ENCODE measurements around the gene ATG9B. TPM values are rescaled to one million over a fixed set of nuclear protein-coding genes. Genes with fewer than 3 reads are reported as not detected.
"Not testable (repeated sequence)": the region's sequence is repeated elsewhere in the genome, so short reads cannot be mapped to it uniquely, and the experiment has no call there.

The ATG9B gene
- total RNA-seq, 1 donor from 2014 or later = not detected

- DNase-seq (ENCODE audit: low spot score) (peak; percentile 84), ATAC-seq (peak; percentile 55)
These were observed 35.2 kb upstream of the ATG9B start, which contains the start of gene SLC4A2 for GRCh38 chr7:151059367-151060112. SLC4A2 (plus strand) TSS chr7:151059589; CDS start chr7:151061988, 2,399 bp downstream.

DNA sequence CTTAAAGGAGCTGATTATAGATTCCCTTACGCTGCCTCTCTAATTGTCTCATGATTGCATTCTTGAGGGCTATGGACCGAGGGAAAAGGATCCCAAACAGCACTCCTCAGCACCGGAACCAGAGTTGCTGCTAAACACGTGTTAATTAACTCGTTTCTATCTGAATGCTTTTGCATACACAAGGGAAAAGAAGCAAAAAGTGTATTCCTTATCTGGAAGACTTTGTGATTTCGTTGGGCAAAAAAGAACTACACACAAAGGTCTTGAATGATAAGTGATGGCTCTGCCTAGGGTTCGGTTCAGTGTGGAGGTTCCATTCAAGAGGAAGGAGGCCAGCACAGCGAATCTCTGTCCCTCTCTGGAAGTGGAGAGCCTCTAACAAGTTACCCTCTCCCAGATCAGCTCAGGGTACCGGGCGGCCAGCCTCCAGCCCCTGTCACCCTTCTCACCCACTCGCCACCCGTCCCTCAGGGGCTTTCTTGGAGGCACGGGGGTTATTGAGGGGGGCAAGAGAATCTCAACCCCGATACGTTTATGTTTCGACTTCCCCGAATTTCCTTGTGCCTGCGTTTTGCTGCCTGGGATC lies 34.6 kb upstream of the ATG9B start:
- DNase-seq (ENCODE audit: low spot score) (no peak), ATAC-seq (no peak)

GRCh38 chr7:151057989-151058780 lies 33.9 kb upstream of the ATG9B start:
- DNase-seq (ENCODE audit: low spot score) (peak; percentile 99), ATAC-seq (peak; percentile 78)

- no peak for DNase-seq (ENCODE audit: low spot score)
- no peak for ATAC-seq
These were observed 33.3 kb upstream of the ATG9B start, which contains the start of gene CDK5 for GRCh38 chr7:151057506-151057988. CDK5 (minus strand) TSS chr7:151057897; CDS start chr7:151057848, 49 bp downstream.

GRCh38 chr7:151056666-151057505 lies 32.6 kb upstream of the ATG9B start:
- no peak for DNase-seq (ENCODE audit: low spot score)
- no peak for ATAC-seq

DNA sequence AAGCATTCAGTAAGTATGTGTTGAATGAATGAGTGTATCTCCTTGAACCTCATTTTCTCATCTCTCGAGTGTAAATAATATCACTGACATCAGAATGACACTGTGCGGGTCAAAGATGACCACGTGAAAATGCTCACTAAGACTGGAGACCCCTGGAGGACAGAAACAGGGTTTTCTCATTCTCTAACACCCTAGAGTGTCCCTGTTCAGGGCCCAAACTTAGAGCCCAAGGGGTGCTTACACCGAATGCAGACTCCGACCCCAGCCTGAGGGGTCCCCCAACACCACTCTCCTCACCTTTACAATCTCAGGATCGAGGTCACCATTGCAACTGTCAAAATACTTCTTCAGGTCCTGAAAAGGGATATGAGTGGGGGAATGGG lies 32.0 kb upstream of the ATG9B start:
- ATAC-seq (no peak), DNase-seq (ENCODE audit: low spot score) (no peak)

- ATAC-seq = no peak
- no peak for DNase-seq (ENCODE audit: low spot score)
These were observed 29.5 kb upstream of the ATG9B start for GRCh38 chr7:151053751-151054150.

DNA sequence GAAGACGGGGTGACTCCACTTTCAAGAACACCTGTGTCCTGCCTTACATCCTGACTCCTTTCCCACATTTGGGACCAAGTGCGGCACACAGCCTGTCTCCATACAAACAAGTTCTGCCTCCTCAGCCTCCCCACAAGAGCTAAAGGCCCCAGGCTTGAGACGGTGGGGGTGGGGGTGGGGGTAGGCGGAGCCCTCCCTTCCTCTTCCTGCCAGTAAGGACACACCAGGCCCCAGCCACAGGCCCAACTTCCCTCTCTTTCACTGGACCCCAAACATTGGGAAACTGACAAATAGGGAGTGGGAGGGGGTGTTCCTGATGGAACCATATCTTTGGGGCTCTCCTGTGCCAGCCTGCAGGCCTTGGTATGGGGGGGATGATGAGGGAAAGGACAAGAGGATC lies 28.8 kb upstream of the ATG9B start:
- DNase-seq (ENCODE audit: low spot score) (no peak), ATAC-seq (no peak)

GRCh38 chr7:151051108-151051507 lies 26.8 kb upstream of the ATG9B start:
- peak; percentile 72 for ATAC-seq
- DNase-seq (ENCODE audit: low spot score) = no peak

DNA sequence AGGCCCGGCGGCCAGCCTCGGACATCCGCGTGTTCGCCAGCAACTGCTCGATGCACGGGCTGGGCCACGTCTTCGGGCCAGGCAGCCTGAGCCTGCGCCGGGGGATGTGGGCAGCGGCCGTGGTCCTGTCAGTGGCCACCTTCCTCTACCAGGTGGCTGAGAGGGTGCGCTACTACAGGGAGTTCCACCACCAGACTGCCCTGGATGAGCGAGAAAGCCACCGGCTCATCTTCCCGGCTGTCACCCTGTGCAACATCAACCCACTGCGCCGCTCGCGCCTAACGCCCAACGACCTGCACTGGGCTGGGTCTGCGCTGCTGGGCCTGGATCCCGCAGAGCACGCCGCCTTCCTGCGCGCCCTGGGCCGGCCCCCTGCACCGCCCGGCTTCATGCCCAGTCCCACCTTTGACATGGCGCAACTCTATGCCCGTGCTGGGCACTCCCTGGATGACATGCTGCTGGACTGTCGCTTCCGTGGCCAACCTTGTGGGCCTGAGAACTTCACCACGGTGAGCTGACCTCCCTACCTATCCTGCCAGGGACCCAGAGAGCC lies 24.7 kb upstream of the ATG9B start:
- ATAC-seq = no peak
- DNase-seq (ENCODE audit: low spot score) = no peak

DNA sequence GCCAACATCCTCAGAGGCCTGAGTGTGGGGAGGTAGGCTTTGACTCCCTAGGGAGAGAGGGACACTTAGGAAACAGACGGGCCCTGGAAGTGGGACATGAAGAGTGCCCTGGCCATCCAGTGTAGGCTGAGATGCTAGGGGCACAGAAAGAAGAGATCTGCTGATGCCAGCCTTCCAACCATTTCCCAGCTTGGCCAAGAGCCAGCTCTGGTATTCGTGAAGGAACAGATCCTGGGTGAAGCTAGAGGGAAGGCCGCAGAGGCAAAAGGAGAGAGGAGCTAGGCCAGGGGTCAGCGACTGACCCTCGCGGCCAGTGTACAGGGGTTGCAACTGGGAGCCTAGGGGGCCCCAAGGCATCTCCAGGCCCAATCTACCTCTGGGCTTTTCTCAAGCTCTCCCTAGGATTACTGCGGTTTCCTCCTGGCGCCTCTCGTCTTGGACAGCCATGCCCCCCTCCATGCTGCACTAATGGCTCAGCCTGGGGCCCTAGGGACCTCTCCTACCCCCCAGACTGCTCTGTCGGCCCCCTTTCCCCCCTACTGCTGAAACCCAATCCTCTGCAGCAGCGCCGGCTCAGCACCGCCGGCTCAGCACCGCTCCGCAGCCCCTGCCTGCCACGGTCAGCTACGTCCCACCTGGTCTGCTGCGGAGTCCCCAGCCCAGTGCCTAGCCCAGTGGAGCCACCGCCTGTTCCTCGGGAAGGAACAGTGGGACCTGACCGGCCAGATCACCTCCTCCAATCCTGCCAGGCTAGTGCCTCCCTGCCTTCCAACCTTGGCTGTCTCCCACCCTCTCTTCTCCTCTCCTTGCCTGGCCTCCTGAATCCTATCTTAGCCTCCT lies 23.9 kb upstream of the ATG9B start, which contains the start of gene ASIC3:
Gene ASIC3 (plus strand): TSS at position 556 of the 840 bp plus-strand sequence. CDS start 355 bp downstream, outside the sequence.
- DNase-seq (ENCODE audit: low spot score) (no peak), ATAC-seq (no peak)

GRCh38 chr7:151046603-151047573 lies 22.6 kb upstream of the ATG9B start:
- DNase-seq (ENCODE audit: low spot score) = no peak
- ATAC-seq = no peak

GRCh38 chr7:151045967-151046366 lies 21.7 kb upstream of the ATG9B start:
- DNase-seq (ENCODE audit: low spot score) (no peak), ATAC-seq (no peak)

DNA sequence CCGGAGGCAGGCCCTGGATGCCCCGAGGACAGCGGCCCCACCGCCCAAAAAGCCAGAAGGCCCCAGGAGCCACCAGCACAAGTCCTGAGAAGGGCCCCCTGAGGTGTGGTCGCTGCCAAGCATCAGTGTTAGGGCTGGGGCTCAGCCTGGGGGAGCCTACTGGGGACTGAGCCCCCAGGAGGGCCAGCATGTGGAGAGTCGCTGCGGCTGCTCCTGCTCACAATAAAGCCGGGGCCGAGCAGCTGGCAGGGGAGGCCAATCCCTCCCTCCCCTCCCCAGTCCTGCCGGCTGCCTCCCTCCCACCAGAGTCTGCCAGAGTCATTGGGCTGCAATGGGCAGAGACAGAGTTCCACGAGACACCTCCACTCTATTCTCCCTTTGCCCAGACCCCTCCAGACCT lies 21.0 kb upstream of the ATG9B start:
- DNase-seq (ENCODE audit: low spot score) (no peak), ATAC-seq (no peak)

GRCh38 chr7:151043959-151044358 lies 19.7 kb upstream of the ATG9B start:
- DNase-seq (ENCODE audit: low spot score) = no peak
- ATAC-seq = no peak

DNA sequence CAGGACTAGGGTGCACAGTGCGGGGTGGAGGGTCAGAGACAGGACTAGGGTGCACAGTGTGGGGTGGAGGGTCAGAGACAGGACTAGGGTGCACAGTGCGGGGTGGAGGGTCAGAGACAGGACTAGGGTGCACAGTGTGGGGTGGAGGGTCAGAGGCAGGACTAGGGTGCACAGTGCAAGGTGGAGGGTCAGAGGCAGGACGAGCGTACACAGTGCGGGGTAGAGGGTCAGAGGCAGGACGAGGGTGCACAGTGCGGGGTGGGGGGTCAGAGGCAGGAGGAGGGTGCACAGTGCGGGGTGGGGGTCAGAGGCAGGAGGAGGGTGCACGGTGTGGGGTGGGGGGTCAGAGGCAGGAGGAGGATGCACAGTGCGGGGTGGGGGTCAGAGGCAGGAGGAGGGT lies 19.2 kb upstream of the ATG9B start:
- DNase-seq (ENCODE audit: low spot score); ATAC-seq: not testable (repeated sequence)

GRCh38 chr7:151040616-151041375 lies 16.5 kb upstream of the ATG9B start:
- ATAC-seq (no peak), DNase-seq (ENCODE audit: low spot score) (no peak)
